Colonic mucosa (tissue), 4 donors: Measurements from ENCODE around the gene INSM2. TPM values are rescaled to one million over a fixed set of nuclear protein-coding genes. Genes with fewer than 3 reads are reported as not detected.

Experiments
- DNase-seq: peaks from one replicate; pipeline ENCODE4 v3.0.0-alpha.2; 2020
- H3K27ac ChIP-seq: fragments of 200-600 bp; one replicate; pipeline ENCODE4 v1.8.0; 2021
- H3K27me3 ChIP-seq: fragments of 200-600 bp; one replicate; pipeline ENCODE4 v1.8.0; 2021
- H3K36me3 ChIP-seq: fragments of 200-600 bp; one replicate; pipeline ENCODE4 v1.8.0; 2021
- H3K4me1 ChIP-seq: fragments of 200-600 bp; one replicate; pipeline ENCODE4 v1.8.0; 2021; ENCODE audit warnings: mild to moderate bottlenecking
- H3K4me3 ChIP-seq: fragments of 200-600 bp; one replicate; pipeline ENCODE4 v1.8.0; 2021
- H3K9ac ChIP-seq, 2 donors: one replicate each; pipeline ENCODE4 v1.7.0; 2013; ENCODE audit warnings: control low read depth in 2 of 2, low read depth in 2 of 2, low read length in 2 of 2
- H3K9me3 ChIP-seq: fragments of 200-600 bp; one replicate; pipeline ENCODE4 v1.8.0; 2021
- CTCF ChIP-seq: fragments of 200-600 bp; IDR thresholded peaks from one replicate; pipeline ENCODE4 v1.8.0; 2022; ENCODE audit warnings: antibody characterized with exemption, mild to moderate bottlenecking
- intact Hi-C: fragments of 100-400 bp; cut with DNase I; formaldehyde crosslinking; loops from one replicate; pipeline ENCODE4 v1.14.1; 2022
- total RNA-seq, 2 donors: library from RNA; stranded (reverse); fragmentation: NEBNext Ultra II Directional in 1 of 2; extraction: Animal tissue kit (Norgen Biotek cat#: 25700) in 1 of 2; gene quantifications; one replicate each; pipeline ENCODE4 v1.2.1, GENCODE V29; 2021
- donor health status: healthy.
- donor health status: DM: no; HTN: no; CAD: no.
- donor health status: DM: no; HTN: no; CAD: no.

Gene INSM2
- total RNA-seq = not detected

- no peaks in the 10 kb centered on the region for H3K36me3 ChIP-seq
- H3K4me3 ChIP-seq = peak within 1 kb of the TSS; percentile 57
- peaks cover 41% of the 10 kb centered on the region for H3K27me3 ChIP-seq
- no peak within 1 kb of the TSS for H3K27ac ChIP-seq
- no peaks in the 10 kb centered on the region for H3K9me3 ChIP-seq
- H3K9ac ChIP-seq = peak within 1 kb of the TSS in 1 of 2 donors; percentile 17
- intact Hi-C loops = no loop called here
- peak; percentile 78 for DNase-seq
- peaks cover 5% of the 10 kb centered on the region for H3K4me1 ChIP-seq
- TF ChIP-seq CTCF = no peak
Measured at GRCh38 chr14:35533357-35534207, at the start of gene INSM2. INSM2 (plus strand) TSS chr14:35534164; CDS start chr14:35534253, 89 bp downstream.

- no peak for DNase-seq
- Histone ChIP-seq H3K9me3 (no peaks in the 10 kb centered on the region), H3K4me3 (no peak overlapping the region), H3K27me3 (no peaks in the 10 kb centered on the region), H3K4me1 (no peaks in the 10 kb centered on the region), H3K27ac (no peak overlapping the region), H3K36me3 (no peaks in the 10 kb centered on the region), H3K9ac (no peak overlapping the region)
- TF ChIP-seq CTCF = no peak
- intact Hi-C loops = no loop called here
Measured at GRCh38 chr14:35492569-35493014, 41.4 kb upstream of the INSM2 start.

GRCh38 chr14:35495278-35495677 is 38.7 kb upstream of the INSM2 start:
- no peaks in the 10 kb centered on the region for H3K9me3 ChIP-seq
- no peak overlapping the region for H3K27ac ChIP-seq
- H3K4me1 ChIP-seq = no peaks in the 10 kb centered on the region
- no peak for TF ChIP-seq CTCF
- DNase-seq = no peak
- no peaks in the 10 kb centered on the region for H3K27me3 ChIP-seq
- no peak overlapping the region for H3K9ac ChIP-seq
- H3K4me3 ChIP-seq = no peak overlapping the region
- intact Hi-C loops = no loop called here
- H3K36me3 ChIP-seq = no peaks in the 10 kb centered on the region

- no peak for TF ChIP-seq CTCF
- intact Hi-C loops = no loop called here
Measured at GRCh38 chr14:35499180-35499579, 34.8 kb upstream of the INSM2 start.

GRCh38 chr14:35503646-35504045 is 30.3 kb upstream of the INSM2 start:
- Histone ChIP-seq H3K27me3 (no peaks in the 10 kb centered on the region), H3K9me3 (no peaks in the 10 kb centered on the region), H3K4me3 (no peak overlapping the region), H3K36me3 (no peaks in the 10 kb centered on the region), H3K9ac (no peak overlapping the region), H3K4me1 (no peaks in the 10 kb centered on the region), H3K27ac (no peak overlapping the region)
- intact Hi-C loops = no loop called here
- no peak for DNase-seq
- TF ChIP-seq CTCF = no peak

More at GRCh38 chr14:35499180-35499579, 34.8 kb upstream of the INSM2 start:
- Histone ChIP-seq H3K4me3 (no peak overlapping the region), H3K36me3 (no peaks in the 10 kb centered on the region), H3K9me3 (no peaks in the 10 kb centered on the region), H3K27ac (no peak overlapping the region), H3K27me3 (no peaks in the 10 kb centered on the region), H3K9ac (no peak overlapping the region), H3K4me1 (no peaks in the 10 kb centered on the region)
- no peak for DNase-seq
